GM21515 (cell line): ENCODE measurements around the gene NRG3.

Experiments used
- ATAC-seq: cut with Tn5 transposase; IDR thresholded peaks from one replicate; pipeline ENCODE4 v1.9.1; 2021; ENCODE audit not compliant: unreplicated experiment

NRG3 gene

DNA sequence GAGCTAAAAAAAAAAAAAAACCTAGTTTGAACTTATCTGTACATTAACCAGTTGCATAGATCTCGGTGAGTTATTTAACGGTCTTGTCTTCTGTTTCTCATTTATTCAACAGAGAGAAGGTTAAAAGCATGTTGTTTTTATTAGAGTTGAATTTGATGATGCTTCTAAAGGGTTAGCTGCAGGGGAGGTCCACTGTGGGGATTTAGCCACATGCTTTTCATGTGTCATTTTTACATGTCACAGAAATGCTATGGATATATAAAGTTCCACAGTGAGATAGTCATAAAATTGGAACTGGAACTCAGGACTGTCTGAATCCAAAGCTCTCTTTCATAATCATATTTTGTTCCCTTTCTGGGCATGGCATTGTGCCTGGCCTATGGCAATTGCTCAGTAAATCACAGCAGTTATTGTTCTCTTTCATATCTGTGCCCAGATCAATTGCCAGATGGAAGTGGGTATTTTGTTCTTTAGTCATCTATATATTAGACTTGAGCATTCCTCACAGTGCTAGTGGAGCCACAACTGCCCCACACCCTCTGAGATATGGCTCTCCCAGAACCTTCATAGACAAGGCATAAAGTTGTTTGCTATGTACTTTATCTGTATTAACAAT, 578.8 kb downstream of the NRG3 start:
- ATAC-seq, result no peak

DNA sequence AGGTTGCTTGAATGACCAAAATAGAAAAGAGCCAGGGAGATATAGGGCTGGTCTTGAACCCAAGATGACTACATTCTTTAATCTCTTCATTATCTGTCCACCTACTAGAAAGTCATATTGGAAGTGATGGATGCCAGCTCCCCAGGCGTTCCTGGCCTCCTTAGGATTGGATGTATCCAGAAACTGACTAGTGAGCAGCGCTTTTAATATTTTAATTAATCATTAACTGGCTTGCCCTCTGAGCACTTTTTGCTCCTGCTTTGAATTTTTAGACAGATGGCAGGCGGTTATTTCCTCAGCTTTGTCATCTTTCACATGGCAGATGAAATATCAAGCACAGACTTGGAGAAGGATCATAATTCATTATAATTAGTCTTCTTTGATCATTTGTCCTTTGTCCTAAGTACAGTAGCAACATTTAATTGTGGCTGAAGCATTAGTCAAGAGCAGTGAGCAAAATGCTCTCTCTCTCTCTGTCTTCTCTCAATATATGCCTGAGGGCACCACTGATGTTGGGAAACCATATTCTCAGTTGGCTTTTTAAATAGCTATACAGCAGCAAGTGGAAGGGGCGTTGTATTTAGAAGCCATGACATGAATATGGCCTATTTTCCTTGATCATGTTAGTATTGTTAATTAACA, 588.0 kb downstream of the NRG3 start:
- no peak for ATAC-seq

- no peak for ATAC-seq
Measured at GRCh38 chr10:82463614-82464013, 588.6 kb downstream of the NRG3 start.

- ATAC-seq, result no peak
Measured at GRCh38 chr10:82464191-82464818, 589.3 kb downstream of the NRG3 start.

DNA sequence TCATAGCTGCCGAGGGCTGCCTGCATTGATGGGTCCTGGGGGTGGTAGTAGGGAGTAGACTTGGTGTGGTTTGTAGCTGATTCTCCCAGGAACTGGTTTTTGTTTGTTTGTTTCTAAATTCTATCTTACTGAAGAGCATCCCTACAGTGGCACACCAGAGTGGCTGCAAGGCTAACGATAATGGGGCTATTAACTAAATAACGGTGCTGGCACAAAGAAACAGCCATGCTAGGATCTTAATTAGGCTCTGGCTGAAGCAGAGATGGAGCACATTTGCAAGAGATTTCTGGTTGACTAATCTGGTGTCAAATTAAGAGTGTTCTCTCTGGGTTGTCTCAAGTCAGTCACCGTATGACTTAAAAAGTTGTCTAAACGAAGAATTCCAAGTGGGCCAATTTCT, 590.0 kb downstream of the NRG3 start:
- no peak for ATAC-seq

DNA sequence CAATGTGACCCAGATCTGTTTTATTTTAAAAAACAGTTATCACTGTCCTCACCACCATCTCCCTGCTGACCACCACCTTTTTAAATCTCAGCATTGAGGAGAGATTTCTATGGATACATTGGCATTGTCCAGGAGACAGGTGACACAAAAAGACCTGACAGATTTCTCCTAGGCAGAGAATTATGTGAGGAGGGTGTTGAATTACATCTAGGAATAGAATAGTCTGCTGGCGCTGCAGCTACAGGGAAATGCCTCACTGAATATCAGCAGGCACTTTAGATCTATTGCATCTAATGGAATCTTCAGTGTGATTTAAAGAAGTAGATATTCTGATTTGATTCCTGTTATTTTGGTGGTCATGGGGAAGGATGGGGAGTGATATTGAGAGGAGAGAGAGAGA, 593.5 kb downstream of the NRG3 start:
- no peak for ATAC-seq

GRCh38 chr10:82472406-82473335, 597.7 kb downstream of the NRG3 start:
- no peak for ATAC-seq

DNA sequence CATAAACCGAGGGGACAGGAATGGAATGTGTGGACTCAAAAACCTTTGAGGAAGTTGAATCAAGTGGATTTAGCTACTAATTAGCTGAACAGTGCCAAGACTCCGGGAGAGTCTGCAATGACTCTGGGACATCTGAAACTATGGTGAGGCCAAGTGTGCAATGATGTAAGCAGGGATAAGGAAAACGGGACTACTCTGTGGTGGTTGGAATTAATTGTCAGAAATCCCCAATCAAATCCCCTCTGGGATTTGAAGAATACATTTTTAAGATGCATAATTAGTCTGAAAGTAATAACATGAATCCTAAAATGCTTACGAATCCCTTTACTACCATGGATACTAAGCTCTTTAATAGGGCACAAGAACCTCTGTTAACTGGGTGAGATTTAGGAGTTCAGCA, 602.8 kb downstream of the NRG3 start:
- no peak for ATAC-seq

GRCh38 chr10:82492647-82493046, 617.7 kb downstream of the NRG3 start:
- ATAC-seq, result no peak

DNA sequence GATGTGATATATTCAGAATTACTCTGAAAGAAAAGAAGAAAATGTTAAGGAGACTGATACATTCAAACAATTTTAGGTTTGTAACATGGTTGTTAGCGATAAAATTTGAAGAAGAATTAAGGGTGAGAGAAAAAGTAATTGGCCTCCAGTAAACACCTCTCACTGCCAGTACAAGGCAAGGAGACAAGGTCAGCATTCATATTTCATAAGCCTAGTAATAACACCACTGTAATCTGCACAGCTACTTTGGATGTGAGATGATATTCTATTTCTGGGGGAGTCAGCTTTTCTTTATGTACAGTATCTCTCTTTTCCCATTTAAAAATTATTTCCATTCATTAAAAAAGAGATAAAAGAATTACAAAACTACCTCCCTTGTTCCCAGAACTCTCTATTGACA, 621.1 kb downstream of the NRG3 start:
- ATAC-seq, result no peak

- ATAC-seq, result no peak
Measured at GRCh38 chr10:82497439-82497838, 622.4 kb downstream of the NRG3 start.

- ATAC-seq, result no peak
Measured at GRCh38 chr10:82498976-82499375, 624.0 kb downstream of the NRG3 start.

GRCh38 chr10:82505009-82505408, 630.0 kb downstream of the NRG3 start:
- no peak for ATAC-seq

DNA sequence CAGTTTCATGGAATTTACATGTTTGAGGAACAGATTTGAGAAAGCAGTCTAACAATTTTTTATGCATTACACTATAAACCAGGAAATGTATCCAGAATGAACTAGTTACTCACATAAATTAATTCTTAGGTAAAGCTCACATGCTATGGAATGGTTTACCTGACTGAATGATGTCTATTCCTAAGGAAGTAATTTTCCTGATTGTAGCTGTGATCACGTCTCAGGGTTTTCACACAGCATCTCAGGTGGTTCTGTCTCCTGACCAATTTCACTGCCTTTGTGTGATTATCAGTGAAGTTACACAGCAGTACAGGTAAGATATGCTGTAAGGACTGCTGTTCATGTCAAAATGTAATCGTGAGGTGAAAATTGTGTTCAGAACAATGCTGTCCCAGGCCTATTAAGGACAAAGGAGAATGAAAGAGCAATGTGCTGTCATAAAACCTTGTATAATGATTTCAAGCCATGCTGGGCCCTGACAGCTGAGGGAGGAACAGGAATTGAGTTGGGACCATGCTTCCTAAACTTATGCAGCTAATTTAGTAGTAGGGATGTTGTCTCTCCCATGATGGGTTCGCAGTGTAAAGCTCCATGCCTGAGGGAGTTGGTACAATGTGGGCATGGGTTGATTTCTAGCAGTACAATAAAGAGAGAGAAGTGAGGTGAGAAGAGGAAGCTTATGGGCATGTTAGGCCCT, 631.8 kb downstream of the NRG3 start:
- no peak for ATAC-seq

DNA sequence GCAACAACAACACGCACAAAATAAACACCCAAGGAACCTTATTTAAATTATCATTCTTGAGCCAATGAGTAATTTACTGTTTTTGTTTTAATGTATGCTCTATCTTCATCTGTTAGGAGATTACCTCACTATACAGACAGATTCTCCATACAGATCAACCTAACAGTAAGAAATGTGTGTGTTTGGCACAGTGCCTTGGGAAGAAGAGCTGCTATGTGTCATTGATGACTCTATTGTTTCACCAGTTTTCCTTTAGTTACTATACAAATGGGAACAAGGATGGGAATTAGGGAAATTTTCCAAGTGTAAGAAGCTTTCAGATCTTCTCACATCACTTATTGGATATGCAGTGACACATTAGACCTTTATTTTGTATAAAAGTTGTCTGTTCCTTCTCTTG, 640.3 kb downstream of the NRG3 start:
- ATAC-seq, result no peak

DNA sequence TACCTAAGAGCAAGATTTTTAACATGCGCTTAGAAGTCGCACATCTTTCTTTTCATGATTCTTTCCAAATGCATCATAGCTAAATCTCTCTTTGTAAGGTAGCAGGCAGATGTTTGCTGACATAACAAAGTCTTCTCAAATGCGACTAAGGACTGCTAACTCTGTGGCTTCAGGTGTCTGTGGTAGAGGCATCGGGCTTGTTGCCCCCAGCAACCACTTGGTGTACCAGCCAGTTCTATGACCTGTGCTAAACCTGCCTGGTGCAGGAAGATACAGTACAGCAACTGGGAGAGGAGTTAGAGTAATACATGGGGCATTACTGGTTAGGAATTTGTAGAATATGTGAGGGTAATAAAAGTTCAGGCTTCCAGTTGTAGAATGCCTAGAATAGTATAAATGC, 654.1 kb downstream of the NRG3 start:
- ATAC-seq, result no peak

GRCh38 chr10:82535457-82535856, 660.5 kb downstream of the NRG3 start:
- no peak for ATAC-seq

DNA sequence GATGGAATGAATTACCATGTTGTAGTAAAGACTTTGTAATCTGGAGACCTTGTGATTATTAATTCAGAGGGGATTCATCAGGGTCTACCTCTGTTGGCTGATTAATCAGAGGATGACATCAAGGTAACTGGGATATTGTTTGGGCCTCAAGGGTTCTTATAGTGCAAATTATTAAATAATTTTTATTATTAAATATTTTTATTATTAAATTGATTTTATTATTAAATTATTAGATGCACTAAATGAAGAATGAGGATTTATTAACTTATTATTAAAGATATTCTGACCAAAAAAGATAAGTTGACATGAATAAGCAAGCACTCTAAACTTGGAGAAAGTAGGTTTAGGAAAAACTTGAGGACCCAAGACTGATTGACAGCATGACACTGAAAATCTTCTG, 661.7 kb downstream of the NRG3 start:
- ATAC-seq, result no peak

- ATAC-seq, result no peak
Measured at GRCh38 chr10:82538272-82538671, 663.3 kb downstream of the NRG3 start.

GRCh38 chr10:82543631-82544030, 668.6 kb downstream of the NRG3 start:
- no peak for ATAC-seq

DNA sequence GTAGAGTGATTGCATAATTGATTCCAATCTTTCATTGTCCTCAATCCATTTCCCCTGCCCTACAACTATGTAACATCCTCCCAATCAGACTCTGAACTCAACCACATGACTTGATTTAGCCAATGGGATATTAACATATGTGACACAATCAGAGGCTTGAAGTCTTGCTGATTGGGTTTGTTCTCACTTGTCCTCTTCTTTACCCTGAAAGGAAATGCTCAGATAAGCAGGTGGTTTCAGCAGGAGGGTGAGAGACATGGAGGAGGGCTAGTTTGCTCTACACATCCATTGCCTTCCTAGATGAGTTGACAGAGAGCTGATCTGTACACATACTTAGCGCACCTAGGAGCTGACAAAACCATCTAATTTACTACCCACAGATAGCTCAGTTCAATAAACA, 669.4 kb downstream of the NRG3 start:
- no peak for ATAC-seq
